Measurements from ENCODE around the gene SPSB3.

- TF ChIP-seq SCRT2 (tag by site-specific recombination; IDR thresholded peaks at IDR 0.05) (no peak), REPIN1 (tag by site-specific recombination; IDR thresholded peaks at IDR 0.05; ENCODE audit: low read depth) (no peak), ZNF211 (tag by site-specific recombination; IDR thresholded peaks at IDR 0.05; ENCODE audit: low read depth) (no peak), ZNF626 (tag by site-specific recombination; IDR thresholded peaks at IDR 0.05) (no peak), ZNF24 (tag by site-specific recombination; IDR thresholded peaks at IDR 0.05) (no peak), ZFP41 (tag by site-specific recombination; IDR thresholded peaks at IDR 0.05; ENCODE audit: borderline replicate concordance) (no peak)
These were observed 2.8 kb upstream of the SPSB3 start for GRCh38 chr16:1784977-1785845.
